H9 (cell line): ENCODE results near the gene ZFYVE28. TPM values are rescaled to one million over a fixed set of nuclear protein-coding genes. Genes with fewer than 3 reads are reported as not detected.

Source experiments
- DNase-seq: peaks from one replicate; pipeline ENCODE4 v3.0.0-alpha.2; 2017
- H2AFZ ChIP-seq: one replicate; pipeline ENCODE4 v1.6.1; 2013; ENCODE audit warnings: mild to moderate bottlenecking, low read length, control low read depth, moderate library complexity
- H2AK5ac ChIP-seq: 2 replicates; pipeline ENCODE4 v1.6.1; 2013; ENCODE audit warnings: low read length, control low read depth, mixed read lengths; ENCODE audit not compliant: insufficient read length
- H2BK120ac ChIP-seq: one replicate; pipeline ENCODE4 v1.6.1; 2013; ENCODE audit warnings: low read depth, mild to moderate bottlenecking, low read length, control low read depth, inconsistent platforms; ENCODE audit not compliant: poor library complexity, severe bottlenecking
- H2BK12ac ChIP-seq: 2 replicates; pipeline ENCODE4 v1.6.1; 2013; ENCODE audit warnings: low read length, control low read depth, mixed read lengths, low read depth; ENCODE audit not compliant: insufficient read length
- H2BK15ac ChIP-seq: 2 replicates; pipeline ENCODE4 v1.6.1; 2013; ENCODE audit warnings: low read depth, low read length, control low read depth
- H2BK20ac ChIP-seq: one replicate; pipeline ENCODE4 v1.6.1; 2013; ENCODE audit warnings: low read depth, mild to moderate bottlenecking, low read length, control low read depth, inconsistent platforms; ENCODE audit not compliant: poor library complexity, severe bottlenecking
- H2BK5ac ChIP-seq: 2 replicates; pipeline ENCODE4 v1.6.1; 2013; ENCODE audit warnings: low read length, control low read depth, mixed read lengths; ENCODE audit not compliant: insufficient read length
- H3K14ac ChIP-seq: 2 replicates; pipeline ENCODE4 v1.6.1; 2013; ENCODE audit warnings: low read length, control low read depth; ENCODE audit not compliant: insufficient read depth
- H3K18ac ChIP-seq: 2 replicates; pipeline ENCODE4 v1.6.1; 2013; ENCODE audit warnings: low read depth, mild to moderate bottlenecking, mixed read lengths, low read length, control low read depth; ENCODE audit not compliant: insufficient read length
- H3K23ac ChIP-seq: 2 replicates; pipeline ENCODE4 v1.6.1; 2013; ENCODE audit warnings: low read length, control low read depth, mixed read lengths, low read depth; ENCODE audit not compliant: insufficient read length
- H3K23me2 ChIP-seq: 2 replicates; pipeline ENCODE4 v1.6.1; 2013; ENCODE audit warnings: low read depth, mild to moderate bottlenecking, mixed read lengths, low read length, control low read depth; ENCODE audit not compliant: insufficient read length, poor library complexity, severe bottlenecking
- H3K27ac ChIP-seq: 2 replicates; pipeline ENCODE4 v1.5.1; 2013; ENCODE audit warnings: low read length, control low read depth, mixed read lengths, low read depth; ENCODE audit not compliant: insufficient read length
- H3K27me3 ChIP-seq: 2 replicates; pipeline ENCODE4 v1.6.1; 2013; ENCODE audit warnings: low read length, control low read depth, inconsistent platforms; ENCODE audit not compliant: insufficient read depth
- H3K4ac ChIP-seq: 2 replicates; pipeline ENCODE4 v1.6.1; 2013; ENCODE audit warnings: low read depth, mild to moderate bottlenecking, control low read depth, inconsistent platforms, low read length, moderate library complexity
- H3K4me1 ChIP-seq: 2 replicates; pipeline ENCODE4 v1.6.1; 2013; ENCODE audit warnings: low read length, control low read depth, inconsistent platforms; ENCODE audit not compliant: insufficient read depth
- H3K4me2 ChIP-seq: 2 replicates; pipeline ENCODE4 v1.6.1; 2013; ENCODE audit warnings: low read length, control low read depth, mixed read lengths; ENCODE audit not compliant: insufficient read length, insufficient read depth
- H3K56ac ChIP-seq: 2 replicates; pipeline ENCODE4 v1.6.1; 2013; ENCODE audit warnings: low read depth, mild to moderate bottlenecking, mixed read lengths, low read length, control low read depth; ENCODE audit not compliant: insufficient read length
- H3K79me1 ChIP-seq: 2 replicates; pipeline ENCODE4 v1.6.1; 2013; ENCODE audit warnings: low read depth, mild to moderate bottlenecking, moderate library complexity, low read length, control low read depth, inconsistent platforms; ENCODE audit not compliant: insufficient read depth, poor library complexity, severe bottlenecking
- H3K79me2 ChIP-seq: 2 replicates; pipeline ENCODE4 v1.6.1; 2013; ENCODE audit warnings: low read length, control low read depth, inconsistent platforms; ENCODE audit not compliant: insufficient read depth
- H3K9ac ChIP-seq: 2 replicates; pipeline ENCODE4 v1.6.1; 2013; ENCODE audit warnings: low read length, control low read depth, mixed read lengths; ENCODE audit not compliant: insufficient read length; ENCODE audit errors: extremely low read depth
- H3K9me3 ChIP-seq: one replicate; pipeline ENCODE4 v1.6.1; 2013; ENCODE audit warnings: low read depth, low read length, inconsistent platforms; ENCODE audit not compliant: control insufficient read depth
- H3T11ph ChIP-seq: one replicate; pipeline ENCODE4 v1.6.1; 2013; ENCODE audit warnings: mild to moderate bottlenecking, low read length, control low read depth, inconsistent platforms
- H4K20me1 ChIP-seq: one replicate; pipeline ENCODE4 v1.6.1; 2013; ENCODE audit not compliant: control insufficient read depth, insufficient read length, insufficient read depth
- H4K5ac ChIP-seq: 2 replicates; pipeline ENCODE4 v1.6.1; 2013; ENCODE audit warnings: low read depth, mild to moderate bottlenecking, mixed read lengths, low read length, control low read depth; ENCODE audit not compliant: insufficient read length
- H4K8ac ChIP-seq: replicated peaks from 2 replicates; pipeline ENCODE4 v1.6.1; 2013; ENCODE audit warnings: low read length, control low read depth, mixed read lengths, low read depth; ENCODE audit not compliant: insufficient read length
- H4K91ac ChIP-seq: 2 replicates; pipeline ENCODE4 v1.6.1; 2013; ENCODE audit warnings: low read depth, mild to moderate bottlenecking, moderate library complexity, mixed read lengths, low read length, control low read depth; ENCODE audit not compliant: insufficient read length
- H3K27ac Mint-ChIP-seq, 3 experiments: 2 replicates in 2 of 3; 3 replicates in 1 of 3; pipeline ENCODE4 v1.8.0; 2020 to 2021; ENCODE audit warnings: mixed read lengths in 3 of 3, mild to moderate bottlenecking in 1 of 3, moderate library complexity in 1 of 3
- H3K27me3 Mint-ChIP-seq: 2 replicates; pipeline ENCODE4 v1.8.0; 2021; ENCODE audit warnings: low read depth, mild to moderate bottlenecking, moderate library complexity, mixed read lengths
- H3K36me3 Mint-ChIP-seq, 3 experiments: 2 replicates in 2 of 3; 3 replicates in 1 of 3; pipeline ENCODE4 v1.8.0; 2020 to 2021; ENCODE audit warnings: low read depth in 3 of 3, mixed read lengths in 3 of 3; ENCODE audit not compliant: insufficient read depth in 1 of 3
- H3K4me1 Mint-ChIP-seq, 2 experiments: 2 replicates each; pipeline ENCODE4 v1.8.0; 2020; ENCODE audit warnings: mixed read lengths in 2 of 2
- H3K4me3 Mint-ChIP-seq, 2 experiments: 2 replicates in 1 of 2; 3 replicates in 1 of 2; pipeline ENCODE4 v1.8.0; 2020 to 2021; ENCODE audit warnings: mild to moderate bottlenecking in 2 of 2, mixed read lengths in 2 of 2, moderate library complexity in 1 of 2
- H3K9me3 Mint-ChIP-seq, 2 experiments: 2 replicates in 1 of 2; 3 replicates in 1 of 2; pipeline ENCODE4 v1.8.0; 2020; ENCODE audit warnings: mild to moderate bottlenecking in 2 of 2, mixed read lengths in 2 of 2, moderate library complexity in 1 of 2
- WGBS: extraction: QIAGEN DNeasy Blood & Tissue Kit; methylation state at CpG from one replicate; pipeline ENCODE4 v1.1.7; 2013; ENCODE audit warnings: missing lambda C conversion rate, low lambda C conversion rate, mixed read lengths; ENCODE audit not compliant: insufficient read length; ENCODE audit errors: extremely low coverage; 5-methylcytosine and 5-hydroxymethylcytosine counted together
- total RNA-seq: library from RNA; stranded (reverse); gene quantifications from 2 replicates; pipeline ENCODE4 v1.2.1, GENCODE V29; 2021
- TF ChIP-seq, protein P1 (sequence below): fragments of 200-600 bp; sonication (generic); conservative IDR thresholded peaks from 3 replicates; pipeline ENCODE4 v1.8.0; 2021; ENCODE audit warnings: antibody characterized with exemption, mild to moderate bottlenecking

ZFYVE28 gene
- total RNA-seq, 1 experiment from 2014 or later = 0.98 TPM

DNA sequence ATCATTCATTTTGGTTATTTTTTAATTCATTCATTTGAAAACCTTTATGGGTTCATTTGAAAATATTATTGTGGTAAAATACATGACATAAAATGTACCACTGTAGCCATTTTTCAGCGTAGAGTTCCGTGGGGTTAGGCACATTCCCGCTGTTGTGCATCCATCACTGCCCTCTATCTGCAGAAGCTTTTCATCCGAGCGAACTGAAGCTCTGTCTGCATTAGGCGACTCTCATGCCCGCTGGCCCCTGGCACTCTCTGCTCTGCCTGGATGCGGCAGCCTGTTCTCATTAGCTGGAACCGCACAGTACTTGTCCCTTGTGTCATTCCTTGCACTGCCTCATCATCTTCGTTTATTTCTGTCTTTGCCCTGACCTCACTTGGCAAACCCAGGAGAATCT, 17.9 kb upstream of the ZFYVE28 start:
- TF ChIP-seq, protein P1, sequence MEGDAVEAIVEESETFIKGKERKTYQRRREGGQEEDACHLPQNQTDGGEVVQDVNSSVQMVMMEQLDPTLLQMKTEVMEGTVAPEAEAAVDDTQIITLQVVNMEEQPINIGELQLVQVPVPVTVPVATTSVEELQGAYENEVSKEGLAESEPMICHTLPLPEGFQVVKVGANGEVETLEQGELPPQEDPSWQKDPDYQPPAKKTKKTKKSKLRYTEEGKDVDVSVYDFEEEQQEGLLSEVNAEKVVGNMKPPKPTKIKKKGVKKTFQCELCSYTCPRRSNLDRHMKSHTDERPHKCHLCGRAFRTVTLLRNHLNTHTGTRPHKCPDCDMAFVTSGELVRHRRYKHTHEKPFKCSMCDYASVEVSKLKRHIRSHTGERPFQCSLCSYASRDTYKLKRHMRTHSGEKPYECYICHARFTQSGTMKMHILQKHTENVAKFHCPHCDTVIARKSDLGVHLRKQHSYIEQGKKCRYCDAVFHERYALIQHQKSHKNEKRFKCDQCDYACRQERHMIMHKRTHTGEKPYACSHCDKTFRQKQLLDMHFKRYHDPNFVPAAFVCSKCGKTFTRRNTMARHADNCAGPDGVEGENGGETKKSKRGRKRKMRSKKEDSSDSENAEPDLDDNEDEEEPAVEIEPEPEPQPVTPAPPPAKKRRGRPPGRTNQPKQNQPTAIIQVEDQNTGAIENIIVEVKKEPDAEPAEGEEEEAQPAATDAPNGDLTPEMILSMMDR = peak; percentile 20; the same call in 1 of the 3 replicates
- Histone ChIP-seq H3T11ph (no peak overlapping the region), H4K5ac (no peak overlapping the region), H2AK5ac (no peak overlapping the region), H3K18ac (no peak overlapping the region), H2BK120ac (no peak overlapping the region), H3K14ac (no peak overlapping the region), H3K4me2 (no peak overlapping the region), H4K8ac (no peak overlapping the region), H2AFZ (no peak overlapping the region), H3K4me1 (no peaks in the 10 kb centered on the region), H4K91ac (no peak overlapping the region), H3K23me2 (no peaks in the 10 kb centered on the region), H2BK20ac (no peak overlapping the region), H3K79me2 (no peaks in the 10 kb centered on the region), H4K20me1 (no peaks in the 10 kb centered on the region), H3K9me3 (no peaks in the 10 kb centered on the region), H3K27me3 (no peaks in the 10 kb centered on the region), H2BK5ac (no peak overlapping the region), H3K27ac (no peak overlapping the region), H3K23ac (no peak overlapping the region), H3K79me1 (no peaks in the 10 kb centered on the region), H3K9ac (no peak overlapping the region), H2BK15ac (no peak overlapping the region), H3K56ac (no peak overlapping the region), H2BK12ac (no peak overlapping the region), H3K4ac (no peak overlapping the region)
- Mint-ChIP-seq H3K36me3 (no peaks in the 10 kb centered on the region), H3K4me3 (no peak overlapping the region), H3K27ac (no peak overlapping the region), H3K4me1 (peaks cover 6 to 9% of the 10 kb centered on the region in 2 experiments), H3K27me3 (peaks cover 4% of the 10 kb centered on the region; the same call in 1 of the 2 replicates), H3K9me3 (no peaks in the 10 kb centered on the region; a peak in 1 of 5 replicates)
- no CpG with 5 or more reads among the region's 10 CpGs for WGBS
- DNase-seq = no peak
